ENCODE results near the gene DNMBP.
"Not testable (repeated sequence)": the region's sequence is repeated elsewhere in the genome, so short reads cannot be mapped to it uniquely, and the experiment has no call there.

The DNMBP gene

DNA sequence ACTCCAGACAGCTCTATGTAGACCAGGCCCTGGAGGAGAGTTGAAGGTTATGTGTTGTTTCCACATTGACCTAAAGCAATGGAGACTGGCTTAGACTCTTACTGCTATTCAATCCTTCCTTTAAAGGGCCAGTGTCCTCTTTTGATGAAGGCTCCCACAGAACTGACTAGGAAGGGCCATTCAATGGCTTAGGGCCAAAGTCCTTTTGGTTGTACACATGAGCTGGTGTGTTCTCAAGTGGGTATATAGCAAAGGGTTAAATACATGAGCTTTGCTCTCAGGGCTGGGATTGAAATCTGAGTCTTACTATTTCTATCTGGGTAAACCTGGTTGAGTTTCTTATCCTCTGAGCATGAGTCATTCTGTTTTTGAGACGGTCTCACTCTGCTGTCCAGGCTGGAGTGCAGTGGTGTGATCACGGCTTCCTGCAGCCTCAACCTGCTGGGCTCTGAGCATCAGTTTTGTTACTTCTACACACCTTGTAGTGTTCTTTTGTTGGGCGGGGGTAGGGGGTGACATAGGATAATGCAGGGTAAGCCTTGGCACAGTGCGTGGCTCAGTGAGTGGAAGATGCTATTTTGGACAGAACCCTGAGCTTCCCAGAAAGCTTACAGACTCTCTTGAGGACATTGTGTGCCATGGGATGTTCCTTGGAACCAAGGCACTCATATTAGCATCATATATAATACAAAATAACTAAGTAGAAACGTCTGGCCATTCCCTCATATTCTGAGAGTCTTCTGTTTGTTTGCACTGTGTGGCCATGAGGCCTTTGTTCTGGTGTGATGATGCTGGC is 137.2 kb downstream of the DNMBP start:
- FAIRE-seq = no peak
- DNase-seq (ENCODE audit: insufficient read length, low spot score) = no peak
- TF ChIP-seq POLR2A (IDR thresholded peaks at IDR 0.05; ENCODE audit: low read depth, low read length) = no peak

- no peak for TF ChIP-seq POLR2A (IDR thresholded peaks at IDR 0.05; ENCODE audit: low read depth, low read length)
- FAIRE-seq = no peak
- DNase-seq (ENCODE audit: insufficient read length, low spot score) = no peak
These were observed 139.5 kb downstream of the DNMBP start for GRCh38 chr10:99870123-99870730.

- no peak for DNase-seq (ENCODE audit: insufficient read length, low spot score)
- FAIRE-seq = no peak
These were observed 140.1 kb downstream of the DNMBP start for GRCh38 chr10:99869581-99870122.

DNA sequence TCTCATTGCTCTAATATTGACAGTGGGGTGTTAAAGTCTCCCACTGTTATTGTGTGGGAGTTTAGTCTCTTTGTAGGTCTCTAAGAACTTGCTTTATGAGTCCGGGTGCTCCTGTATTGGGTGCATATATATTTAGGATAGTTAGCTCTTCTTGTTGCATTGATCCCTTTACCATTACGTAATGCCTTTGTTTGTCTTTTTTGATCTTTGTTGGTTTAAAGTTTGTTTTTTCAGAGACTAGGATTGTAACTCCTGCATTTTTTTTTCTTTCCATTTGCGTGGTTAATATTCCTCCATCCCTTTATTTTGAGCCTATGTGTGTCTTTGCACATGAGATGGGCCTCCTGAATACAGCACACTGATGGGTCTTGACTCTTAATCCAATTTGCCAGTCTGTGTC is 142.5 kb downstream of the DNMBP start:
- FAIRE-seq; DNase-seq (ENCODE audit: insufficient read length, low spot score): not testable (repeated sequence)

More at GRCh38 chr10:99869581-99870122, 140.1 kb downstream of the DNMBP start:
- no peak for TF ChIP-seq POLR2A (IDR thresholded peaks at IDR 0.05; ENCODE audit: low read depth, low read length)

- FAIRE-seq; DNase-seq (ENCODE audit: insufficient read length, low spot score): not testable (repeated sequence)
These were observed 146.1 kb downstream of the DNMBP start for GRCh38 chr10:99863535-99864240.

- no peak for FAIRE-seq
- DNase-seq (ENCODE audit: insufficient read length, low spot score) = no peak
- TF ChIP-seq POLR2A (IDR thresholded peaks at IDR 0.05; ENCODE audit: low read depth, low read length) = no peak
These were observed 149.3 kb downstream of the DNMBP start for GRCh38 chr10:99860466-99860865.

GRCh38 chr10:99859585-99859984 is 150.2 kb downstream of the DNMBP start:
- DNase-seq (ENCODE audit: insufficient read length, low spot score) = no peak
- FAIRE-seq = no peak
- no peak for TF ChIP-seq POLR2A (IDR thresholded peaks at IDR 0.05; ENCODE audit: low read depth, low read length)

DNA sequence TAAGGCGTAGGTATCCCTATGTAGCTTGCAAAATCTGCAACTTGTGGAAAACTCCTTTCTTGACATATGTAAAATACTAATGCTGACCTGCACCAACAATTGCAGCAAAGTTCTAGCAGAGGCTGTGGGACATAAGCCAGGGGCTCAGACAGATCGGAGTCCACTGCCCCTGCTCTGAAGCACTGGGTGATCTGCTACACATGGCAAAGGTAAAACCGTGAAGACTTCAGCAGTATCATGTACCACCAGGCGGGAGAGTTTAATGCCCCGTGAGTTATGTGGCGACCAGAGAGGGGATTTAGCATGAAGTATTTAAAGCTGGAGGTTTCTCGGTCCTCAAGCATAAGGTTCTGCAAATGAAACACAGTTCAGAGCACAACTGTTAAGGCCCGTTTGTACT is 150.9 kb downstream of the DNMBP start:
- DNase-seq (ENCODE audit: insufficient read length, low spot score) (no peak), FAIRE-seq (no peak)
- TF ChIP-seq POLR2A (IDR thresholded peaks at IDR 0.05; ENCODE audit: low read depth, low read length) = no peak

DNA sequence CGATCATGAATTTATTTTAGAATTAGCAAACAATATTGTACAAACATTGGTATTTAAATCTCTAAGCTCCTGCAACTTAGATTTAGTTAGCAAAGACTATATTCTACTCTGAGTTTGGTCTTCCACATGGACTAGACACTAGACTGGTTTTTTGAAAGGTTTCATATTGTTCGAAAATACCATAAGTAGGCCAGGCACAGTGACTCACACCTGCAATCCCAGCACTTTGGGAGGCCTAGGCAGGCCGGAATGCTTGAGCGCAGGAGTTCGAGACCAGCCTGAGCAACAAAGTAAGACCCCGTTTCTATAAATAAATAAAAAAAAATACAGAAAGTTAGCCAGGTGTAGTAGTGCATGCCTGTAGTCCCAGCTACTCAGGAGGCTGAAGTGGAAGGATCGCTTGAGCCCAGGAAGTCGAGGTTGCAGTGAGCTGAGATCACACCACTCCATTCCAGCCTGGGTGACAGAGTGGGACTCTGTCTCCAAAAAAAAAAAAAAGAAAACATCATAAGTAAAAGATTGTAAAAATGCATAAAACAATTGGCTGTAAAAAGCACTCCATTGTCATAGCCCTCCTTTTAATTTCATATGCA is 154.2 kb downstream of the DNMBP start:
- DNase-seq (ENCODE audit: insufficient read length, low spot score) (no peak), FAIRE-seq (no peak)
- TF ChIP-seq POLR2A (IDR thresholded peaks at IDR 0.05; ENCODE audit: low read depth, low read length) = no peak

DNA sequence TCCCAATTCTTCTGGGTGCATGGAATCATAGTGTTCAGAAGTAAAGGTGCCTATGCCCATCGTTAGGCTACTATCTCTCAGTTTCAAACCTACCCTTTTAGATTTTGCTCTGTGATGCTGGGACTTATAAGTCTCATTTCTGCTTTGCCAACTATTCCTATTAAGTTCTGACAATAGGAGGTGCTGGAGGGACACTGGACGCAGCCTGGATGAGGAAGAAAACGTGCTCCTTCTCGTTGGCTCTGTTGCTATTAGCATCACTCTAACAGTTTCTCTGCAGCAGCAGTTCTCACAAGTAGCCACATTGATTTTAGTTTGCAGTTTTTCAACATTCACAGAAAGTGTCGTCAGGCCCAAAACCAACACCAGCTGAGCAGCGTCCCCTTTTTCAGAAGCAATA is 154.9 kb downstream of the DNMBP start:
- FAIRE-seq (no peak), DNase-seq (ENCODE audit: insufficient read length, low spot score) (peak; percentile 55)
- TF ChIP-seq POLR2A (IDR thresholded peaks at IDR 0.05; ENCODE audit: low read depth, low read length) = no peak

DNA sequence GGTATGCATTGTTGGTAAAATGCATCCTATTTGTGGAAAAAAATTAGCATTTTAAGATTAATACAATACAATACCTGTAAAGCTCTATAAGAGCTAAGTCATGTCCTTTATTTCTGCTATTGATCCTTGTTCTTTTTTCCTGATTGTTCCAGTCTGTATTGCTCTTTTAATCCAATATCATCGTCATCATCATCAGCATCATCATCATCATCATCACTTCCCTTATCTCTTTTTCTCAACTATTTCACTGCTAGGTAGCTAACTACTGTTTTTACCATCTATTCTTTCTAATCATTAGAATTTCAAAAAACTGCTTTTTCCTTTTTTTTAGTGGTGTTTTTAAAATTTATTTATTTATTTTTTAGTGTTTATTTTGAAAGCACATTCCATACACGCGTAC is 156.1 kb downstream of the DNMBP start:
- no peak for TF ChIP-seq POLR2A (IDR thresholded peaks at IDR 0.05; ENCODE audit: low read depth, low read length)
- no peak for FAIRE-seq

DNA sequence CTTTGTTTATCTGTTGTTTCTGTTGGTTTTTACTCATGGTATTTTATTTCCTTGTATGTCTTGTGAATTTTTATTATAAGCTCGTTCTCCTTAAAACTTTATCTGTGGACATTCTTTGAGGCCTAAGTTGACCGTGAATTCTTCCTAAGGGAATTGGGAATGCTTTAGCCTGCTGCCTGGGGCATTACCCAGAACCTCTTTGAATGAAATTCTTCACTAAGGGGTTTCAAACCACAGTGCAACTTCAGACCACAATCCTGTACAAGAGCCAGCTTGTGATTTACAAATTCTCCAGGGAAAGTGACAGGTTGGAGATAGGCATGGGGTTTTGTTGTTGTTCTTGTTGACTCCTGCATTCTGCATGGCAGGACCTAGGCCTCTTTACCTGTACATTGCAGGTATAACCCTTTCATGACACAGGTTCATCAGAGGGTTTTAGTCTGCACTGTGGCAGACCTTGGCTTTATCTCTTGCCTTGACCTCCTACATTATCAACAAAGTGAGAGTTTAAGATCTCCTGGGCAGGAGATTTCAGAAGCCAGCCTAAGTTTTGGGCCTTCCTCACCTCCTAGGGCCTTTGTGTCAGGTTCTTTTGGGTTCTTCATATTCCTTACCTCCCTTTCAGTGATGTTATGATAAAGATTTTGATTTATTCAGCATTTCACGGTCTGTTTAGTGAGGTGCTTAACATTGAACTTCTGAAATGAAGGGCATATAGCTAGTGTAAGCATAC is 157.1 kb downstream of the DNMBP start:
- TF ChIP-seq POLR2A (IDR thresholded peaks at IDR 0.05; ENCODE audit: low read depth, low read length) = no peak
- FAIRE-seq (no peak), DNase-seq (ENCODE audit: insufficient read length, low spot score) (no peak)

More for the DNA sequence above, 156.1 kb downstream of the DNMBP start:
- no peak for DNase-seq (ENCODE audit: insufficient read length, low spot score)

DNA sequence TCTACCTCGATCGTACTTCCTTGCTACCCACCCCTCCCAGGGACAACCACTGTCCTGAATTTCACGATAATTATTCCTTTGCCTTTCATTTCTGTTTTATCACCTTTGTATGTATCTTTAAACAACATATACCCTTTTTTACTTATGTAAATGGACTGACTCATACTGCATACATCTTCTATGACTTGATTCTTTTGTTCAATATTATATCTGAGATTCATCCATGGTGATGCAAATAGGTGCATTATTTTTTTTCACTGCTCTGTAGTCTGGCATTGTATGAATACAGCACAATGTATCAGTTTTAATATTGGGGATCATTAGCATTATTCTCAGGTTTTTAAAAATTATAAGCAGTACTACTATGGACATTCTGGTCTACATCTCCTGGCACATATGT is 157.9 kb downstream of the DNMBP start:
- no peak for TF ChIP-seq POLR2A (IDR thresholded peaks at IDR 0.05; ENCODE audit: low read depth, low read length)
- FAIRE-seq = no peak
- DNase-seq (ENCODE audit: insufficient read length, low spot score) = no peak

Data from H54 (cell line).